Stimulated activated CD8-positive, alpha-beta memory T cell treated with anti-CD3 and anti-CD28 coated beads, Interleukin-4, amount 100 ng/mL, for 24 hours (primary cell): ENCODE measurements around the gene MCM5.
"Not testable (repeated sequence)": the region's sequence is repeated elsewhere in the genome, so short reads cannot be mapped to it uniquely, and the experiment has no call there.

Experiments
- DNase-seq: peaks from one replicate; pipeline ENCODE4 v3.0.0-alpha.2; 2020; ENCODE audit warnings: low read depth

The MCM5 gene

DNA sequence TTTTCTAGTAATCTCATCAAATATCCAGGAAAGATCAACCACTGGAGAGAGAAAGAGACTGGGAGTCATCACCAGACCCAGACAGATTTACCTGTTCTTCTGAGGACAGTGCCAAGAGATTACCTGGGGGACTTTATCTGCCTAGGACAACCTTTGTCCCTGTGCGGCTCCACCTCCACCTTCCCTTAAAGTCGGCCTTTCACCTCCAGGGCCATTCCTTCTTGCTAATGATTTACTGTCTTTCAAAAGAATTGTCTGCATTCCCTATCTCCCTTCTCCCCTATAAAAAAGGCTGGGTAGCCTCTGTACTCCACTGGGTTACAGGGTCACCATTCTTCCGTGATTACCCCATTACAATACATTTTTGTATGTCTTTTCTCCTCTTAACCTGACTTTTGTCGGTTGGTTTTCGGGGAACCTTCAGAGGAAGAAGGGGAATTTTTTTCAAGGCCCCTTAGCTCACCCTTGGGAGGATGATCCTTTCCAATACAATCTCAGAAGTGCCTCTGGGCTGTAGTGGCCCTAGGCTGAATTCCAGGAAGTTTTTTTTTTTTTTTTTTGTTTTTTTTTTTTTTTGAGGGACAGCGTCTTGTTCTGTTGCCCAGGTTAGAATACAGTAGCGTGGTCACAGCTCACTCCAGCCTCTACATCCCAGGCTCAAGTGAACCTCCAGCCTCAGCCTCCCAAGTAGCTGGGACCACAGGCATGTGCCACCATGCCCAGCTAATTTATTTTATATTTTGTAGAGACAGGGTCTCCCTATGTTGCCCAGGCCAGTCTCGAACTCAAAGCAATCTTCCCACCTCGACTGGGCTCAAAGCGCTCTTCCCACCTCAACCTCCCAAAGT is 20.6 kb upstream of the MCM5 start:
- no peak for DNase-seq

DNA sequence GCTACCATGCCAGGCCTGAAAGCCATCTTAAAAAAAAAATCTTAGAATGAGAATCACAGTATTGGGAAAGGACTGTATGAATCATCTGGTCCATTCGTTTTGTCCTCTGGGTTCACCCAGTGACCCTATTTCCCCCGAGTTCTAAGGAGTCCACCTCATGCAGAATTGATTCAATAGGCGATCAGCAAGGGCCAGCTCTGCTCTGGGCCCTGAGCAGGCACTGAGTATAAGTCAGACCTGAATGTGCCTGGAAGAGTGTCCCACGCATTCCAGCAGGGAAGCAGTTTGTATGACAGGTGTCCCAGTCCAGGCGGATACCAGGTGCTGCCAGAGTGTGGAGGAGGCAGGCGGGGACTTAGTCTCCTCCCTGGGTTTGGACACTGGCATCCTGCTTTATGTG is 19.9 kb upstream of the MCM5 start:
- no peak for DNase-seq

DNA sequence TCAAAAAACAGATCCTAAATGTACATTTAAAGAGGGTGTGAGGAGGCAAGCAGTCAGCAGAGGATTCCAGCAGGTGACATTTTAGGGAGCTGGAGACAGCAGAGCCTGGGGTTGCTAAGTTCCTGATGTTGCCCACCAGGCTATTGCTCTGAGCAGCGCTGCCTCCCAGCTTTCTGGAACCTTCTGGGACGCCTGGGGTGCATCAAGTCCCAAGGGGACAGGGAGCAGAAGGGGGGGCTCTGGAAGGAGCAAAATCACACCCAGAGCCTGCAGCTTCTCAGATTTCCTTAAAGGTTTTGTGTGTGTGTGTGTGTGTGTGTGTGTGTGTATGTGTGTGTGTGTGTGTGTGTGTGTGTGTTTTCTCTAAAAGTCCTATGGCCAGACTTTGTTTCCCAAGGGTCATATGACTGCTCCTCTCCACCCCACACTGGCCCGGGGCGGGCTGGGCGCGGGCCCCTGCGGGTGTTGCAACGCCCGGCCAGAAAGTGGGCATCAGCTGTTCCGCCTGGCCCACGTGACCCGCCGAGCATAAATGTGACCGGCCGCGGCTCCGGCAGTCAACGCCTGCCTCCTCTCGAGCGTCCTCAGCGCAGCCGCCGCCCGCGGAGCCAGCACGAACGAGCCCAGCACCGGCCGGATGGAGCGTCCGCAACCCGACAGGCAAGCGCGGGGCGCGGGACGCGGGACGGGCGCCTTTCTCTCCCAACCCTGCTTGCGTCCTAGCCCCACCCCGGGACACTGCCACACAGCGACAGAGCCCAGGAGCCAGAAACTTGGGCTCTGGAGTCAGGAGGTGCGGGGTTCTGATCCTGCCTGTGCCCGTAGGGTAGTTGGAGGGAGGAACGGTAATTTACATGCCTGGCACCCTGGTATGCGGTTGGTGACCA is 19.2 kb upstream of the MCM5 start, which contains the start of gene HMOX1:
TSS of gene HMOX1 (plus strand) at position 560 of the 887 bp plus-strand sequence. CDS start at position 638, 78 bp downstream.
- peak; percentile 31 for DNase-seq

DNA sequence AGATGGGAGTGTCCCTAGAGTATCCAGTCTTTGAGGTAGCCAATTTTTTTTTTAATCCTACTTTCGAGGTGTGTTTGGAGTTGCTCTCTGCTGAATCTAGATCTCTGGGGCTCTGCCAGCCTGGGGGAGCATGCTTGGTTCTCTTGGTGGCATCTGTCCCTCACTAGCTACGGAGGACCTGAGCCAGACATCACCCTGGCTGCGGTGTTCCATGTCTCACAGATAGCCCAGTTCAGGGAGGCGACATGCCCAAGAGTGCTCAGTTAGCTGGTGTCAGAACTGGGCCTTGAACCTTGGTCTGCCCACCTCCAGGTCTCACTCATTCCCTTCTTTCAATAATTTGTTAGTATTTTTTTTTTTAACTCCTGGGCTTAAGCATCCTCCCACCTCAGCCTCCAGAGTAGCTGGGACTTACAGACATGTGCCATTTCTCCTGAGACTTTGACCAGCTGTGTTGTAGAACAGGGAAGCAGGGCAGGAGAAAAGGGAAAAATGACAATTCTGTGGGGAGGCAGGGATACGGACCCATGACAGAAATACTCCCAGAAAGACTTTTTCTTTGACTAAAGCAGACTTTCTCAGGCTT is 18.4 kb upstream of the MCM5 start:
- no peak for DNase-seq

DNA sequence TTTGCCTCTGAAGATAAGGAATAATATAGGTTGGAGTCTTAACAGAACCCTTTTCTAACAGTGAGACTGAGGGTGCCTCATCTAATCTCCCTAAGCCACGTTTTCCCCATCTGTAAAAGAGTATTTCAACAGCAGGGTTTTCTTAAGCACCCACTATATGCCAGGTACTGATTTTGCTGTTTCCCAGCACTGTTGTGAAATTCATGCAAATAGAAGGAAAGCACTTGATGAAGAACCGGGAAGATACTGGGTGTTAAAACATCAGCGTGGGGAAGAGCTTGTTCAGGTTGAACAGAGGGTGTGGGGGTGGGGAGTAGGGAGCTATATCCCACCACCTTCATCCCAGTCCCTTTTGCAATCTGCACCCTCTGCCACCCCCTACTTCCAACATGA is 16.3 kb upstream of the MCM5 start:
- no peak for DNase-seq

DNA sequence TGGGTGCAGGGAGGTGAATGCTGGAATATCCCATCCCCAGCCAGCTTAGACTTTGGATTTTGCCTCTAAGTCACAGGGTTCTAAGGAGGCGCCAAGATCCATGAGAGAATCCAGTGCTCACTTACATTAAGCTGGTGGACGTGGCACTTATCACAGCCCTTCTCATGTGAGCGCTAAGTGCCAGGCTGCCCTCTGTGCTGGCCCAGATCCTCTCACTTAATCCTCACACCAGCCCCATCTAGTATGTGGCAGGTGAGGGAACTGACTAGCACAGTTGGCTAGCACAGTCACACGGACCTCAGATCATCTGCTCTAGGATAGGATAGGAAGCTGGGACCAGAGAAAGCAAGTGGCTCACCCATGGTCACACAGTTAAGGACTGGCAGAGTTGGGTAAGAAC is 15.4 kb upstream of the MCM5 start:
- DNase-seq: no peak

DNA sequence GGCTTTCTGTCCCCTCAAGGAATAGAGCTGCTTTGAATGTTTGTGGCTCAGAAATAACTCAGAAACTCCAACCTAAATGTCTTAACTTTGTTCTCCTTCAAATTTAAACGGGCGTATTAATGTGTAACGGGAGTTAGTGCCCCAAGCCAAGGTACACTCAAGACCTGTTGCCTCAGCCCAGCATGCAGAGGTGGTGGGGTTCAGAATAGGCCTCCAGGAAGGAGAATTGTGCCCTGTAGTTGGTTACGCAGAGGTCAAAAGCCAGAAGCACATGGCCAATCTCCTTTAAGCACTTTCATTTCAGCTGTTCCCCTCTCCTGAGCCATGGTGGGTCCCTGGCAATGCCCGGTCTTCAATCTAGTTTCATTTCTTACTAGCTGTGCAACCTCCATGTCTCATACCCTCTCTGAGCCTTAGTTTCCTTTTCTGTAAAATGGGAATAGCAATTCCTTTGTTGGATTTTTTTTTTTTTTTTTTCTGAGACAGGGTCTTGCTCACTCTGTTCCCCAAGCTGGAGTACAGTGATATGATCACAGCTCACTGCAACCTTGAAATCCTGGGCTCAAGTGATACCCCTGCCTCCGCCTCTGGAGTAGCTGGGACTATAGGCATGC is 14.9 kb upstream of the MCM5 start:
- DNase-seq: no peak

DNA sequence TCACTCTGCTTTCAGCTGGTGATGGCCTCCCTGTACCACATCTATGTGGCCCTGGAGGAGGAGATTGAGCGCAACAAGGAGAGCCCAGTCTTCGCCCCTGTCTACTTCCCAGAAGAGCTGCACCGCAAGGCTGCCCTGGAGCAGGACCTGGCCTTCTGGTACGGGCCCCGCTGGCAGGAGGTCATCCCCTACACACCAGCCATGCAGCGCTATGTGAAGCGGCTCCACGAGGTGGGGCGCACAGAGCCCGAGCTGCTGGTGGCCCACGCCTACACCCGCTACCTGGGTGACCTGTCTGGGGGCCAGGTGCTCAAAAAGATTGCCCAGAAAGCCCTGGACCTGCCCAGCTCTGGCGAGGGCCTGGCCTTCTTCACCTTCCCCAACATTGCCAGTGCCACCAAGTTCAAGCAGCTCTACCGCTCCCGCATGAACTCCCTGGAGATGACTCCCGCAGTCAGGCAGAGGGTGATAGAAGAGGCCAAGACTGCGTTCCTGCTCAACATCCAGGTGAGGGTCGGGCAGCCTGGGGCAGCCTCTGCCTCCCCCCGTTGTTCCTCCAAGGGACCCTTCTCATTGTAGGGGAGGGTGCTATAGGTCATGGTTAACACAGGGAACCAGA is 13.2 kb upstream of the MCM5 start:
- DNase-seq: no peak

DNA sequence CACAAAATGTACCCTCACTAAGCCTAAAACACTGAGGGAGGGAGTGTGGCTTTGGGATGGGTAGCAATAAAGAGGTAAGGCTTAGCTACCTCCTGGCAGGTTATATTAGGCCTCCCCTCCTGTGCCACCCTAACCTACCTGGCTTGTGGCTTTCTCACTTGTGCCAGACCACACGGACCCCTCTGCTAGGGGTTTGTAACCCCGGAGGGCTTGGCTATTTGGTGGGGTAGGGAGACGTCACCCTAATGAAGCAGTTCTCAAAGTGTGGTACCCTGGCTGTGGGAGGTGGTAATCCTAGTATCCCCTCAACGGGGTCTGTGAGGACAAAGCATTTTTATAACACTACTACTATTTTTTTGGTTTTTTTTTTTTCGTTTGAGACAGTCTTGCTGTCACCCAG is 9.0 kb upstream of the MCM5 start:
- no peak for DNase-seq

DNA sequence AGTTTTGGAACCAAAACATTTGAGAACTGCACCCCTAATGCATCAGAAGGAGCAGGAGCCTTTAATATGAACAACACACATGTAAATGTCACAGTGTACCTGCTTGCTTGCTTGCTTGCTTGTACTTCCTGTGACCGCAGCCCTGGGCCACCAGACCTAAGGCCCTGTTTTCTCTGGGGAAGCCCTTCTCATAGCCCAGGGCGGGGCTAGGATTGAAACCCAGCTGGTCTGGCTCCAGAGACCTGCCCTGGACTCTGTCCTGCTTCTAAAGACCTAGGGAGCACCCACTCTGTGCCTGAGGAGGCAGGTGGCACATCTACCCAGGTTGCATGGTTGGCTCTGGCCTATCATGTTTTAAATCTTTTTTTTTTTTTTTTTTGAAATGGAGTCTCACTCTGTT is 7.6 kb upstream of the MCM5 start:
- no peak for DNase-seq

DNA sequence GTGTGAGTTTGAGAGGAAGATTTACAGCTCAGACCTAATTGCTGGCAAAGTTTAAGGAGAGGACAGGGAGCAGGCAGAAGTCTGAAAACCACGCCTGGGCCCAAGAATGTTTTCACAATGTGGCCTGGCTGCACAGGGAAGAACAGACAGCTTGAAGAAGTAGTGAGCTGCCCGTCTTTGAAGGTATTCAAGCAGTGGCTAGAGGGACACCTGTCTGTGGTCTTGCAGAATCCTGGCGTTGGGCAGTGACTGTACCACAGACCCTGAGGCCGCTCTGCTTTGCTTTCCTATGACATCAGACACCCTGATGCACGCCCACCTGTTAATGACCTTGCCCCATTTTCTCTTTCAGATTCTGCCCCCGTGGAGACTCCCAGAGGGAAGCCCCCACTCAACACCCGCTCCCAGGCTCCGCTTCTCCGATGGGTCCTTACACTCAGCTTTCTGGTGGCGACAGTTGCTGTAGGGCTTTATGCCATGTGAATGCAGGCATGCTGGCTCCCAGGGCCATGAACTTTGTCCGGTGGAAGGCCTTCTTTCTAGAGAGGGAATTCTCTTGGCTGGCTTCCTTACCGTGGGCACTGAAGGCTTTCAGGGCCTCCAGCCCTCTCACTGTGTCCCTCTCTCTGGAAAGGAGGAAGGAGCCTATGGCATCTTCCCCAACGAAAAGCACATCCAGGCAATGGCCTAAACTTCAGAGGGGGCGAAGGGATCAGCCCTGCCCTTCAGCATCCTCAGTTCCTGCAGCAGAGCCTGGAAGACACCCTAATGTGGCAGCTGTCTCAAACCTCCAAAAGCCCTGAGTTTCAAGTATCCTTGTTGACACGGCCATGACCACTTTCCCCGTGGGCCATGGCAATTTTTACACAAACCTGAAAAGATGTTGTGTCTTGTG is 6.6 kb upstream of the MCM5 start:
- DNase-seq: no peak

DNA sequence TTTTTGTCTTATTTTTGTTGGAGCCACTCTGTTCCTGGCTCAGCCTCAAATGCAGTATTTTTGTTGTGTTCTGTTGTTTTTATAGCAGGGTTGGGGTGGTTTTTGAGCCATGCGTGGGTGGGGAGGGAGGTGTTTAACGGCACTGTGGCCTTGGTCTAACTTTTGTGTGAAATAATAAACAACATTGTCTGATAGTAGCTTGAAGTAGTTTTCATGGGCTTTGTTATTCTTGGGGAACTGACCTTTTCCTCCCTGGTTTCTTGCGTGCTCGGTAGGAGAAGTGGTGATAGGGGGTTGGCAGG is 6.0 kb upstream of the MCM5 start:
- DNase-seq: no peak

DNA sequence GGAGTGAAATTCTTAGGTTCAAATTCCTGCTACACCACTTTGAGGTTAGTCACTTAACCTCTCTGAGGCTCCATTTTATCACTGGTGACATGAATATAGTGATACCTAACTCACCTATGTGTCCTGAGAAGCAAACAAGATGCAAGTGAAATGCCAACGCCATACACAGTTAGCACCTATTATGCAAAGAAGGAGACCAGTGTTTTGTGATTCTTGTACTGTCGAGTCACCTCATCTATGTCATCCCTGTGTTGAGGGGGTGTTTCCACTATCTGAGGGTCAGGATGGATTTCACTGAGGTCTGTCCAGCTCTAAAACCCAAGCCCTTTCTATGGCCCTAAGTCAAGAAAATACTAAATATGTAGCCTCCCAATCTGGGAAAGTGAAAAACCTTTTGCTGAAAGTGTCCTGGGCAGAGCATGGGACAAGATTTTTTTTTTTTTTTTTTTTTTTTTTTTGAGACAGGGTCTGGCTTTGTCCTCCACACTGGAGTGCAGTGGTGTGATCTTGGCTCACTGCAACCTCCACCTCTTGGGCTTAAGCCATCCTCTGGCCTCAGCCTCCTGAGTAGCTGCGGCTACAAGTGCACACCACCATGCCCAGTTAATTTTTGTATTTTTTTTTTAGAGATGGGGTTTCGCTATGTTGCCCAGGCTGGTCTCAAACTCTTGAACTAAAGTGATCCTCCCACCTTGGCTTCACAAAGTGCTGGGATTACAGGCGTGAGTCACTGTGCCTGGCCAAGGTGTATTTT is 5.0 kb upstream of the MCM5 start:
- DNase-seq: no peak

DNA sequence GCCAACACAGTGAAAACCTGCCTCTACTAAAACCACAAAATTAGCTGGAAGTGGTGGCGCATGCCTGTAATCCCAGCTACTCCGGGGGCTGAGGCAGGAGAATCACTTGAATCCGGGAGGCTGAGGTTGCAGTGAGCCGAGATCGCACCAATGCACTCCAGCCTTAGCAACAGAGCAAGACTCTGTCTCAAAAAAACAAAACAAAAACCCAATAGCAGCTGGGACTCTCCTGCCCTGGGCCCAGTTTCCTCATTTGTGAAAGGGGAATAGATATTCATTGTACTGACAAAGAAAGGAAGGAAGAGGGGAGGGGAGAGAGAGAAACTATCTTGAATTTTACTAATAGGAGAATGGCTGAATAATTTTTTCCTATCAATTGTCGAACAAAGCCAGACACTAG is 3.3 kb upstream of the MCM5 start:
- not testable (repeated sequence) for DNase-seq

DNA sequence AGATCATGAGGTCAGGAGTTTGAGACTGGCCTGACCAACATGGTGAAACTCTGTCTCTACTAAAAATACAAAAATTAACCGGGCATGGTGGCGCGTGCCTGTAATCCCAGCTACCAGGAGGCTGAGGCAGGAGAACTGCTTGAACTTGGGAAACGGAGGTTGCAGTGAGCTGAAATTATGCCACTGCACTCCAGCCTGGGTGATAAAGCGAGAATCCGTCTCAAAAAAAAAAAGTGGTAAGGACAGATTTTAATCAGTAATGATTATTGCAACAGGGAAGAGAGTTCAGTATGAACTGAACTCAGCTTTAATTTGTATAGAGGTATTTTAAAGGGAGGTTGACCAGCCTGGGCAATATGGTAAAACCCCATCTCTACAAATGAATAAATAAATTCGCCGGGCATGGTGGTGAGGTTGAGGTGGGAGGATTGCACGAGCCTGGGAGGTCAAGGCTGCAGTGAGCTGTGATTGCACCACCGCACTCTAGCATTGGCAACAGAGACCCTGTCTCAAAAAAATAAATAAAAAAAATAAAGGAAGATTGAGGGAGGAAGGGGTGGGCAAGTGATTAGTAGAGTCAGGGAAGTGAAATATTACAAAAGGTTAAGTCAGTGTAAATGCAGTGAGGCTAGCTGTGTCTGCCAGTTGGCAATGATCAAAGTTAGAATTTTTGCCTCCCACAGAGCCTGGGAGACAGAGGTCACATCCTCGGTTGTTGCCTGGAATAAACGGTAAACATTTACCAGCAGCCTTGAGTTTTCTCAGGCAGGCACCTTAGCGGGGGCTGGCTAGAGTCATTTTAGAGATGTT is 2.6 kb upstream of the MCM5 start:
- no peak for DNase-seq

DNA sequence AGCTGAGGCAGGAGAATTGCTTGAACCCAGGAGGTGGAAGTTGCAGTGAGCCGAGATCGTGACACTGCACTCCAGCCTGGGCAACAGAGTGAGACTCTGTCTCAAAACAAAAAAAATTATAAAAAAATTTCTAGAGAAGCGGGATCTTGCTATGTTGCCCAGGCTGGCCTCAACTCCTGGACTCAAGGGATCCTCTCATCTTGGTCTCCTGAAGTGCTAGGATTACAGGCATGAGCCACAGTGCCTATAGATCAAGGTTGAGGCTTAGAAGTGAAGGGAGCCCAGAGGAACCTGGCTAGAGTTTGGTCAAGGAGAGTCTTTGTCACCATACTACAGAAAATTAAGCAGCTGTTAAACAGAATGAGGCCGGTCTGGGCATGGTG is 1.4 kb upstream of the MCM5 start:
- DNase-seq: no peak

DNA sequence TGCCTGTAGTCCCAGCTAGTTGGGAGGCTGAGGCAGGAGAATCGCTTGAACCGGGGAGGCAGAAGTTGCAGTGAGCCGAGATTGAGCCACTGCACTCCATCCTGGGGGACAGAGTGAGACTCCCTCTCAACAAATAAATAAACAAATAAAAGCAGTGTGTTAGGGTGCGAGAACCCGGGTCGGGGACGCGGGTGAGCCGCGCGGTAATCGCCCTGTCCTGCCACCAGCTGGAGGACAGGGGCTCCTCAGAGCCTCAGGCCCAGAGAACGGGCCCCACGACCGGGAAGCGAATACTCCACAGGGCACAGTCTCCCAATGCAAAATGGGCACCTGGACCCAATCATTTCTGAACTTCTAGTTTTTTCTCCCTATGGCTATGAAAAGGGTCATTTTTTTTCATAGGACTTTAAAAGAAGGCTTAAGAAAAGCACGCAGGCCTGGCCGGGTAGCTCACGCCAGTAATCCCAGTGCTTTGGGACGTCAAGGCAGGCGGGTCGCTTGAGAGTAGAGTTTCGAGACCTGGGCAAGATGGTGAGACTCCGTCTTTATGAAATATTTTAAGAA is 744 bp upstream of the MCM5 start:
- DNase-seq: no peak

DNA sequence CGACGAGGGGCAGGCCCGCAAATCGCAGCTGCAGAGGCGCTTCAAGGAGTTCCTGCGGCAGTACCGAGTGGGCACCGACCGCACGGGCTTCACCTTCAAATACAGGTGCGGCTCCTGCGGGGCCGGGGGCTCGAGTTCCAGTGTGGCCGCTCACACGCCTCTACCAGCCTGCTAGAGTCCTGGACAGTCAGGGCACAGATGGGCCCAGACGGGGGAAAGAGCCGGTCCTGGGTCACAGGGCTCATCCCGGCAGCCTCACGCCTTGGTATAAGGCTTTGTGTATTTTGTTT is 506 bp downstream of the MCM5 start:
- DNase-seq: no peak

DNA sequence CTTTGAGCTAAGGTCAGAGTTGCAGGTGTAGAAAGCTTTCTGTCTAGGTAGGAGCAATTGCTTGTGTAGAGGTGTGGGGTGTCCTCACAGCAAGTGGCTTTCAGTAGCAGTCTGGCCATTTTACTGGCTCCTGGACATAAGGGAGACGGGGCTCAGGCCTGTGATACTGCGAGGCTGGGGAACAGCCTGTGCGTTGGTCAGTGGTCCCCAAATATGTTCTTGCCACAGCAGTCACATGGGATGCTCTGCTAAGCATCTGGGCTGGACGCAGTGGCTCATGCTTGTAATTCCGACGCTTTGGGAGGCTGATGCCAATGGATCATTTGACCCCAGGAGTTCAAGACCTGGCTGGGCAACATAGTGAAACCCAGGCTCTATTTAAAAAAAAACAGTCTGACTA is 1.9 kb downstream of the MCM5 start:
- no peak for DNase-seq
